GM23338 (cell line): ENCODE measurements around the gene UBE3B. TPM values are rescaled to one million over a fixed set of nuclear protein-coding genes. Genes with fewer than 3 reads are reported as not detected.
A peak's percentile ranks its signal among the peaks of the same experiment; 100 is the strongest.

ENCODE experiments used
- ATAC-seq: fragments of 200-7000 bp; cut with Tn5 transposase; 3 replicates; pipeline ENCODE4 v1.9.1; 2020
- DNase-seq: peaks from one replicate; pipeline ENCODE4 v3.0.0-alpha.2; 2015; ENCODE audit warnings: low spot score
- H2AFZ ChIP-seq: fragments of 200-600 bp; sonication (generic); 2 replicates; pipeline ENCODE4 v1.8.0; 2016; ENCODE audit warnings: antibody characterized with exemption, mild to moderate bottlenecking, moderate library complexity
- H3F3A ChIP-seq: fragments of 200-600 bp; sonication (generic); replicated peaks from 2 replicates; pipeline ENCODE4 v1.8.0; 2017; ENCODE audit warnings: antibody characterized with exemption, mixed run types, low read depth
- H3K27ac ChIP-seq: fragments of 200-600 bp; sonication (generic); 2 replicates; pipeline ENCODE4 v1.6.1; 2016; ENCODE audit warnings: low read depth
- H3K27me3 ChIP-seq: fragments of 200-600 bp; sonication (generic); 2 replicates; pipeline ENCODE4 v1.8.0; 2016; ENCODE audit warnings: mild to moderate bottlenecking, mixed run types, moderate library complexity; ENCODE audit not compliant: insufficient read depth
- H3K36me3 ChIP-seq: fragments of 200-600 bp; sonication (generic); 2 replicates; pipeline ENCODE4 v1.8.0; 2016; ENCODE audit warnings: mild to moderate bottlenecking; ENCODE audit not compliant: insufficient read depth
- H3K4me1 ChIP-seq: fragments of 200-600 bp; sonication (generic); 2 replicates; pipeline ENCODE4 v1.8.0; 2016; ENCODE audit warnings: mild to moderate bottlenecking, moderate library complexity; ENCODE audit not compliant: insufficient read depth
- H3K4me2 ChIP-seq: fragments of 200-600 bp; sonication (generic); 2 replicates; pipeline ENCODE4 v1.7.1; 2017; ENCODE audit warnings: mixed run types
- H3K4me3 ChIP-seq: fragments of 200-600 bp; sonication (generic); 2 replicates; pipeline ENCODE4 v1.6.1; 2016; ENCODE audit warnings: mixed run types
- H3K79me2 ChIP-seq: fragments of 200-600 bp; sonication (generic); replicated peaks from 2 replicates; pipeline ENCODE4 v1.8.0; 2017; ENCODE audit warnings: mild to moderate bottlenecking; ENCODE audit not compliant: insufficient read depth
- H3K9me2 ChIP-seq: fragments of 200-600 bp; sonication (generic); 2 replicates; pipeline ENCODE4 v1.8.0; 2017; ENCODE audit not compliant: insufficient read depth
- H4K20me1 ChIP-seq: fragments of 200-600 bp; sonication (generic); replicated peaks from 2 replicates; pipeline ENCODE4 v1.8.0; 2017; ENCODE audit warnings: mild to moderate bottlenecking; ENCODE audit not compliant: insufficient read depth
- H3K27ac Mint-ChIP-seq: 2 replicates; pipeline ENCODE4 v1.8.0; 2020; ENCODE audit warnings: inconsistent platforms, mild to moderate bottlenecking, moderate library complexity, mixed read lengths
- H3K27me3 Mint-ChIP-seq: 3 replicates; pipeline ENCODE4 v1.8.0; 2022; ENCODE audit warnings: low read depth, mild to moderate bottlenecking, moderate library complexity, mixed read lengths, inconsistent platforms; ENCODE audit not compliant: insufficient read depth, poor library complexity
- H3K36me3 Mint-ChIP-seq: 3 replicates; pipeline ENCODE4 v1.8.0; 2021; ENCODE audit warnings: low read depth, mild to moderate bottlenecking, inconsistent platforms, moderate library complexity, mixed read lengths
- H3K4me1 Mint-ChIP-seq: 3 replicates; pipeline ENCODE4 v1.8.0; 2020; ENCODE audit warnings: mild to moderate bottlenecking, inconsistent platforms, mixed read lengths
- H3K4me3 Mint-ChIP-seq: 3 replicates; pipeline ENCODE4 v1.8.0; 2021; ENCODE audit warnings: moderate library complexity, mild to moderate bottlenecking, inconsistent platforms, mixed read lengths
- H3K9me3 Mint-ChIP-seq: 3 replicates; pipeline ENCODE4 v1.8.0; 2020; ENCODE audit warnings: moderate library complexity, mild to moderate bottlenecking, inconsistent platforms, mixed read lengths
- EZH2phosphoT487 ChIP-seq: fragments of 200-600 bp; sonication (generic); IDR thresholded peaks from one replicate; pipeline ENCODE4 v1.8.1; 2018; ENCODE audit warnings: antibody characterized with exemption; ENCODE audit not compliant: unreplicated experiment
- POLR2AphosphoS5 ChIP-seq: IDR thresholded peaks from 2 replicates; pipeline ENCODE4 v1.6.1; 2016; ENCODE audit warnings: antibody characterized with exemption, low read depth
- ZNF114 ChIP-seq: fragments of 250-450 bp; sonication (Bioruptor Pico); IDR thresholded peaks from 2 replicates; pipeline ENCODE4 v1.5.0; 2020; ENCODE audit warnings: mild to moderate bottlenecking, moderate library complexity
- polyA plus RNA-seq: library from polyadenylated mRNA; unstranded; fragments of >200 nt; fragmentation: Nextera tagmentation; extraction: Ambion mirVana; gene quantifications from 2 replicates; pipeline ENCODE4 v1.2.1, GENCODE V29; 2016
- total RNA-seq: library from RNA; depleted of rRNA; stranded (reverse); fragments of >200 nt; shearing (Covaris generic); gene quantifications from 2 replicates; pipeline ENCODE4 v1.2.3, GENCODE V29; 2014
- TF ChIP-seq, protein P1 (sequence below): IDR thresholded peaks from 2 replicates; pipeline ENCODE4 v1.6.1; 2016; ENCODE audit warnings: antibody characterized with exemption
- TF ChIP-seq, protein P2 (sequence below): fragments of 250-450 bp; sonication (Bioruptor Pico); IDR thresholded peaks from 2 replicates; pipeline ENCODE4 v1.5.0; 2020; ENCODE audit warnings: mild to moderate bottlenecking, moderate library complexity
- TF ChIP-seq, protein P3 (sequence below): IDR thresholded peaks from one replicate; pipeline ENCODE4 v1.6.1; 2018; ENCODE audit warnings: antibody characterized with exemption; ENCODE audit not compliant: unreplicated experiment
- TF ChIP-seq, protein P4 (sequence below), 2 experiments: fragments of 200-600 bp in 1 of 2; sonication (generic) in 1 of 2; conservative IDR thresholded peaks; 2 replicates each; pipeline versions ENCODE4 v1.5.1 to v1.6.1; 2016 to 2017; ENCODE audit warnings: antibody characterized with exemption in 2 of 2, low read depth in 2 of 2, mild to moderate bottlenecking in 2 of 2, moderate library complexity in 1 of 2

The UBE3B gene
- total and polyA plus RNA-seq, 2 experiments from 2014 or later: 20.8 TPM

DNA sequence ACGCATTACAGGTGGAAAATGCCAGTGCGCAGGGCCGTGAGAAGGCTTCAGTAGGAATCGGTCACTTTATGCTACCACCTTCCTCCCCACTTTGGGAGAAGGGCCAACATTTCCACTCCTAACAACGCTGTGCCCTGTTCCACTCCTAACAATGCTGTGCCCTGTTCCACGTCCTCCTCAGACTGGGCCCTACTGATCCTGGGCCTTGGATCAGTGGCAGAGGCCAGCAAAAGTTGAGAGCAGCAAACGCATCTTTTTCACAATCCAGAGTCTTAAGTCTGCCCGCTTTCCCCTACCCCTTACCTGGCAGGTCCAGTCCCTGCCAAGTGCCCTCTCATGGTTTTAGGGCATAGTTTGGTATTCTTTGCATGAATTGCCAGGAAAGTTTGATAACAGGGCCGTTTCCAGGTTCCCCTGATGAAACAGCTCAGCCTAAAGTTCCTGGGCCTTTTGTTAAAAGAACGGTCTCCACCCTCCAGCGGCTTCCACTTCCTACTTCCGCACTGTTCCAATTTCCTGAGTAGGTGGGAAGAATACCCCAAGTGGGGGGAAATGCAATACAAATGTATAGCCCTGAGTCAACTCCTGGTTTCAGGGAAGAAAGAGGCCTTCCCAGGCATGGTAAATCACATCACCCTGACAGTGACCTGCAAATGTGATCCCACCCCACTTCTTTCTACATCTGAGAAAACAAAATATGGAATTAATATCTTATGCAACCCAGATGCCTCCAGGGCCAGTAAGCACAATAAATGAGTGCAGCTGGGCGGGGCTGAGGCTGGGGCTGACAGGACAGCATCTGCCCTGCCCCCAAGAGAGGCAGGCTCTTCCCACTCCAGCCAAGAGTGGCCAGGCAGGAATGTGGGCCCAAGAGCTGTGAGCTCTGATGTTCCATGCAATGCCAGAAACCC lies 15.3 kb upstream of the UBE3B start:
- Histone ChIP-seq H3F3A (peaks cover 9% of the 10 kb centered on the region; the same call in 1 of the 2 replicates), H2AFZ (no peak overlapping the region), H3K4me1 (peaks cover 80% of the 10 kb centered on the region), H3K9me2 (no peaks in the 10 kb centered on the region), H3K79me2 (peaks cover 88% of the 10 kb centered on the region), H3K27me3 (no peaks in the 10 kb centered on the region), H3K27ac (peak overlapping the region; percentile 89), H3K4me2 (peak overlapping the region; percentile 50), H3K4me3 (peak overlapping the region; percentile 34; the same call in 1 of the 2 replicates), H4K20me1 (peaks cover 9% of the 10 kb centered on the region; the same call in 1 of the 2 replicates), H3K36me3 (peaks cover 3% of the 10 kb centered on the region)
- Mint-ChIP-seq H3K4me1 (peaks cover 89% of the 10 kb centered on the region), H3K27me3 (peaks cover 13% of the 10 kb centered on the region), H3K4me3 (peak overlapping the region; percentile 25), H3K27ac (peak overlapping the region; percentile 91), H3K9me3 (no peaks in the 10 kb centered on the region), H3K36me3 (peaks cover 21% of the 10 kb centered on the region)
- DNase-seq (no peak), ATAC-seq (peak; percentile 27)
- TF ChIP-seq, protein P1, sequence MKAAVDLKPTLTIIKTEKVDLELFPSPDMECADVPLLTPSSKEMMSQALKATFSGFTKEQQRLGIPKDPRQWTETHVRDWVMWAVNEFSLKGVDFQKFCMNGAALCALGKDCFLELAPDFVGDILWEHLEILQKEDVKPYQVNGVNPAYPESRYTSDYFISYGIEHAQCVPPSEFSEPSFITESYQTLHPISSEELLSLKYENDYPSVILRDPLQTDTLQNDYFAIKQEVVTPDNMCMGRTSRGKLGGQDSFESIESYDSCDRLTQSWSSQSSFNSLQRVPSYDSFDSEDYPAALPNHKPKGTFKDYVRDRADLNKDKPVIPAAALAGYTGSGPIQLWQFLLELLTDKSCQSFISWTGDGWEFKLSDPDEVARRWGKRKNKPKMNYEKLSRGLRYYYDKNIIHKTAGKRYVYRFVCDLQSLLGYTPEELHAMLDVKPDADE: no peak
- TF ChIP-seq, protein P2, sequence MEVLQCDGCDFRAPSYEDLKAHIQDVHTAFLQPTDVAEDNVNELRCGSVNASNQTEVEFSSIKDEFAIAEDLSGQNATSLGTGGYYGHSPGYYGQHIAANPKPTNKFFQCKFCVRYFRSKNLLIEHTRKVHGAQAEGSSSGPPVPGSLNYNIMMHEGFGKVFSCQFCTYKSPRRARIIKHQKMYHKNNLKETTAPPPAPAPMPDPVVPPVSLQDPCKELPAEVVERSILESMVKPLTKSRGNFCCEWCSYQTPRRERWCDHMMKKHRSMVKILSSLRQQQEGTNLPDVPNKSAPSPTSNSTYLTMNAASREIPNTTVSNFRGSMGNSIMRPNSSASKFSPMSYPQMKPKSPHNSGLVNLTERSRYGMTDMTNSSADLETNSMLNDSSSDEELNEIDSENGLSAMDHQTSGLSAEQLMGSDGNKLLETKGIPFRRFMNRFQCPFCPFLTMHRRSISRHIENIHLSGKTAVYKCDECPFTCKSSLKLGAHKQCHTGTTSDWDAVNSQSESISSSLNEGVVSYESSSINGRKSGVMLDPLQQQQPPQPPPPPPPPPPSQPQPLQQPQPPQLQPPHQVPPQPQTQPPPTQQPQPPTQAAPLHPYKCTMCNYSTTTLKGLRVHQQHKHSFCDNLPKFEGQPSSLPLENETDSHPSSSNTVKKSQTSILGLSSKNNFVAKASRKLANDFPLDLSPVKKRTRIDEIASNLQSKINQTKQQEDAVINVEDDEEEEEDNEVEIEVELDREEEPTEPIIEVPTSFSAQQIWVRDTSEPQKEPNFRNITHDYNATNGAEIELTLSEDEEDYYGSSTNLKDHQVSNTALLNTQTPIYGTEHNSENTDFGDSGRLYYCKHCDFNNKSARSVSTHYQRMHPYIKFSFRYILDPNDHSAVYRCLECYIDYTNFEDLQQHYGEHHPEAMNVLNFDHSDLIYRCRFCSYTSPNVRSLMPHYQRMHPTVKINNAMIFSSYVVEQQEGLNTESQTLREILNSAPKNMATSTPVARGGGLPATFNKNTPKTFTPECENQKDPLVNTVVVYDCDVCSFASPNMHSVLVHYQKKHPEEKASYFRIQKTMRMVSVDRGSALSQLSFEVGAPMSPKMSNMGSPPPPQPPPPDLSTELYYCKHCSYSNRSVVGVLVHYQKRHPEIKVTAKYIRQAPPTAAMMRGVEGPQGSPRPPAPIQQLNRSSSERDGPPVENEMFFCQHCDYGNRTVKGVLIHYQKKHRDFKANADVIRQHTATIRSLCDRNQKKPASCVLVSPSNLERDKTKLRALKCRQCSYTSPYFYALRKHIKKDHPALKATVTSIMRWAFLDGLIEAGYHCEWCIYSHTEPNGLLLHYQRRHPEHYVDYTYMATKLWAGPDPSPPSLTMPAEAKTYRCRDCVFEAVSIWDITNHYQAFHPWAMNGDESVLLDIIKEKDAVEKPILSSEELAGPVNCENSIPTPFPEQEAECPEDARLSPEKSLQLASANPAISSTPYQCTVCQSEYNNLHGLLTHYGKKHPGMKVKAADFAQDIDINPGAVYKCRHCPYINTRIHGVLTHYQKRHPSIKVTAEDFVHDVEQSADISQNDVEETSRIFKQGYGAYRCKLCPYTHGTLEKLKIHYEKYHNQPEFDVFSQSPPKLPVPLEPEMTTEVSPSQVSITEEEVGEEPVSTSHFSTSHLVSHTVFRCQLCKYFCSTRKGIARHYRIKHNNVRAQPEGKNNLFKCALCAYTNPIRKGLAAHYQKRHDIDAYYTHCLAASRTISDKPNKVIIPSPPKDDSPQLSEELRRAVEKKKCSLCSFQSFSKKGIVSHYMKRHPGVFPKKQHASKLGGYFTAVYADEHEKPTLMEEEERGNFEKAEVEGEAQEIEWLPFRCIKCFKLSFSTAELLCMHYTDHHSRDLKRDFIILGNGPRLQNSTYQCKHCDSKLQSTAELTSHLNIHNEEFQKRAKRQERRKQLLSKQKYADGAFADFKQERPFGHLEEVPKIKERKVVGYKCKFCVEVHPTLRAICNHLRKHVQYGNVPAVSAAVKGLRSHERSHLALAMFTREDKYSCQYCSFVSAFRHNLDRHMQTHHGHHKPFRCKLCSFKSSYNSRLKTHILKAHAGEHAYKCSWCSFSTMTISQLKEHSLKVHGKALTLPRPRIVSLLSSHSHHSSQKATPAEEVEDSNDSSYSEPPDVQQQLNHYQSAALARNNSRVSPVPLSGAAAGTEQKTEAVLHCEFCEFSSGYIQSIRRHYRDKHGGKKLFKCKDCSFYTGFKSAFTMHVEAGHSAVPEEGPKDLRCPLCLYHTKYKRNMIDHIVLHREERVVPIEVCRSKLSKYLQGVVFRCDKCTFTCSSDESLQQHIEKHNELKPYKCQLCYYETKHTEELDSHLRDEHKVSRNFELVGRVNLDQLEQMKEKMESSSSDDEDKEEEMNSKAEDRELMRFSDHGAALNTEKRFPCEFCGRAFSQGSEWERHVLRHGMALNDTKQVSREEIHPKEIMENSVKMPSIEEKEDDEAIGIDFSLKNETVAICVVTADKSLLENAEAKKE (CRISPR knock-in tag): no peak
- TF ChIP-seq, protein P3, sequence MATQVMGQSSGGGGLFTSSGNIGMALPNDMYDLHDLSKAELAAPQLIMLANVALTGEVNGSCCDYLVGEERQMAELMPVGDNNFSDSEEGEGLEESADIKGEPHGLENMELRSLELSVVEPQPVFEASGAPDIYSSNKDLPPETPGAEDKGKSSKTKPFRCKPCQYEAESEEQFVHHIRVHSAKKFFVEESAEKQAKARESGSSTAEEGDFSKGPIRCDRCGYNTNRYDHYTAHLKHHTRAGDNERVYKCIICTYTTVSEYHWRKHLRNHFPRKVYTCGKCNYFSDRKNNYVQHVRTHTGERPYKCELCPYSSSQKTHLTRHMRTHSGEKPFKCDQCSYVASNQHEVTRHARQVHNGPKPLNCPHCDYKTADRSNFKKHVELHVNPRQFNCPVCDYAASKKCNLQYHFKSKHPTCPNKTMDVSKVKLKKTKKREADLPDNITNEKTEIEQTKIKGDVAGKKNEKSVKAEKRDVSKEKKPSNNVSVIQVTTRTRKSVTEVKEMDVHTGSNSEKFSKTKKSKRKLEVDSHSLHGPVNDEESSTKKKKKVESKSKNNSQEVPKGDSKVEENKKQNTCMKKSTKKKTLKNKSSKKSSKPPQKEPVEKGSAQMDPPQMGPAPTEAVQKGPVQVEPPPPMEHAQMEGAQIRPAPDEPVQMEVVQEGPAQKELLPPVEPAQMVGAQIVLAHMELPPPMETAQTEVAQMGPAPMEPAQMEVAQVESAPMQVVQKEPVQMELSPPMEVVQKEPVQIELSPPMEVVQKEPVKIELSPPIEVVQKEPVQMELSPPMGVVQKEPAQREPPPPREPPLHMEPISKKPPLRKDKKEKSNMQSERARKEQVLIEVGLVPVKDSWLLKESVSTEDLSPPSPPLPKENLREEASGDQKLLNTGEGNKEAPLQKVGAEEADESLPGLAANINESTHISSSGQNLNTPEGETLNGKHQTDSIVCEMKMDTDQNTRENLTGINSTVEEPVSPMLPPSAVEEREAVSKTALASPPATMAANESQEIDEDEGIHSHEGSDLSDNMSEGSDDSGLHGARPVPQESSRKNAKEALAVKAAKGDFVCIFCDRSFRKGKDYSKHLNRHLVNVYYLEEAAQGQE: no peak
- TF ChIP-seq, protein P4, sequence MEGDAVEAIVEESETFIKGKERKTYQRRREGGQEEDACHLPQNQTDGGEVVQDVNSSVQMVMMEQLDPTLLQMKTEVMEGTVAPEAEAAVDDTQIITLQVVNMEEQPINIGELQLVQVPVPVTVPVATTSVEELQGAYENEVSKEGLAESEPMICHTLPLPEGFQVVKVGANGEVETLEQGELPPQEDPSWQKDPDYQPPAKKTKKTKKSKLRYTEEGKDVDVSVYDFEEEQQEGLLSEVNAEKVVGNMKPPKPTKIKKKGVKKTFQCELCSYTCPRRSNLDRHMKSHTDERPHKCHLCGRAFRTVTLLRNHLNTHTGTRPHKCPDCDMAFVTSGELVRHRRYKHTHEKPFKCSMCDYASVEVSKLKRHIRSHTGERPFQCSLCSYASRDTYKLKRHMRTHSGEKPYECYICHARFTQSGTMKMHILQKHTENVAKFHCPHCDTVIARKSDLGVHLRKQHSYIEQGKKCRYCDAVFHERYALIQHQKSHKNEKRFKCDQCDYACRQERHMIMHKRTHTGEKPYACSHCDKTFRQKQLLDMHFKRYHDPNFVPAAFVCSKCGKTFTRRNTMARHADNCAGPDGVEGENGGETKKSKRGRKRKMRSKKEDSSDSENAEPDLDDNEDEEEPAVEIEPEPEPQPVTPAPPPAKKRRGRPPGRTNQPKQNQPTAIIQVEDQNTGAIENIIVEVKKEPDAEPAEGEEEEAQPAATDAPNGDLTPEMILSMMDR (conservative IDR thresholded peaks at IDR 0.05; ENCODE audit: low read depth in 2 of 2): no peak
- TF ChIP-seq POLR2AphosphoS5 (no peak), EZH2phosphoT487 (no peak), ZNF114 (CRISPR knock-in tag) (no peak)
